Activated CD8-positive, alpha-beta memory T cell treated with anti-CD3 and anti-CD28 coated beads, Interleukin-2, amount 50 U/mL, for 1 hour (primary cell): ENCODE results near the gene ARHGAP6.
"Not testable (repeated sequence)": the region's sequence is repeated elsewhere in the genome, so short reads cannot be mapped to it uniquely, and the experiment has no call there.

ENCODE experiments used
- DNase-seq: peaks from one replicate; pipeline ENCODE4 v3.0.0-alpha.2; 2020; ENCODE audit errors: extremely low read depth

ARHGAP6 gene

DNA sequence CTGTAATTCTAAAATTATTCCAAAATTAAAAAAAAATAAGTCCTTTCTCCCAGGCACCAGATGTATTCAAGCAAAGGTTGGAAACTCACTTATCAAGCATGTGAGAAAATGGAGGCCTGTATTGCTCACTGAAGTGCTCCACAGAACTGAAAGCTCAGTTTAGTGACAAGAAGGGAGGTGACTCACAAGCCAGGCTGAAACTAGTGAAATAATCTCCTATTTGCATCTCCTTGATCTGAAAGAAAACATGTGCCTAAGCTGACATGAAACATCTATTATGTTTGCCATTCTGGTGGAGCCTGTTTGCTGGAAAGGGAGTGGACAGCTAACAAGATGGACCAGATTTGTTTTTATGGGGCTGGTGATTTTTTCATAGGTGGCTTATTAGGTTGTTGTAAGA, 426.5 kb downstream of the ARHGAP6 start:
- no peak for DNase-seq

GRCh38 chrX:11235377-11235776, 430.3 kb downstream of the ARHGAP6 start:
- not testable (repeated sequence) for DNase-seq

- no peak for DNase-seq
Observed at GRCh38 chrX:11215191-11215921, 450.4 kb downstream of the ARHGAP6 start.

- DNase-seq: no peak
Observed at GRCh38 chrX:11214346-11215190, 451.2 kb downstream of the ARHGAP6 start.

DNA sequence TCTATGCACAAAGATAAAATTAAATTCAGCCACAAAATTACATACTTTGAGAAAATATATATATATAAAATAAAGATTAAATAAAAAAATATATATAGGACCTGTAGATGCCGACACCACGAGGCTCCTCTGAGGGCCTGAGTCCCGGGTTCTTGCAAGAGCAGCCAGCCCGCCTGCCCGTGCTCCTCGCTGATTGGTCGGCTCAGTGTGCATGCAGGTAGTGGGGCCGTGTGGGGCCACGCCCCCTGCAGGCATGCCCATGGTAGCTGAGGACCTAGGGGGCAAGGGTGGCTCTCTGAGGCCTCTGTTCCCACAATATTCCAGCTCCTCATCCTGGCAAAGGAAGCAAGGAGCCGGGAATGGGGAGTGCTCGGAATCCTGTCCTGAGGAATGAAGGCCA, 453.0 kb downstream of the ARHGAP6 start:
- DNase-seq: no peak

GRCh38 chrX:11210415-11210801, 455.3 kb downstream of the ARHGAP6 start:
- no peak for DNase-seq

GRCh38 chrX:11209798-11210414, 455.8 kb downstream of the ARHGAP6 start:
- no peak for DNase-seq

- no peak for DNase-seq
Observed at GRCh38 chrX:11206716-11207115, 459.0 kb downstream of the ARHGAP6 start.

- DNase-seq: no peak
Observed at GRCh38 chrX:11205796-11206195, 459.9 kb downstream of the ARHGAP6 start.

- DNase-seq: no peak
Observed at GRCh38 chrX:11197671-11198070, 468.0 kb downstream of the ARHGAP6 start.

GRCh38 chrX:11196476-11196875, 469.2 kb downstream of the ARHGAP6 start:
- DNase-seq: no peak

- no peak for DNase-seq
Observed at GRCh38 chrX:11193035-11193469, 472.7 kb downstream of the ARHGAP6 start.

- no peak for DNase-seq
Observed at GRCh38 chrX:11190745-11191510, 474.8 kb downstream of the ARHGAP6 start.

DNA sequence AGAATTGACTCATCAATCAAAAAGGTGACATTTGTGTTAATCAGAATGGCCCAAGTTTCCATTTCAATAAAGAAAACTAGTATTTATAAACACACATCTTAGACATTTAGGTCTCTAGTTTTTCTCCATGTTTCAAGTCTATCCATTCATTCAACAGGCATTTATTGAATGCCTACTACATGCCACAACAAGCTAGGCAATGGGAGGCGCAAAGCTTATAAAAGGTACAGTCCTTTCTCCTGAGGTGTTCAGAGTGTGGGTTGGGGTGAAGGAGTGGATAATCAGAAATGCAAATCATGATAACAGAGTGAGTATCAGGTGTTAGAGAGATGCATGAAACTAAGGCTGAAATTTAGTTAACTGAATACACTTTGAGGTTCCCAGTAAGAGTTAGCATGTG, 476.6 kb downstream of the ARHGAP6 start:
- no peak for DNase-seq

- no peak for DNase-seq
Observed at GRCh38 chrX:11188664-11189063, 477.1 kb downstream of the ARHGAP6 start.

DNA sequence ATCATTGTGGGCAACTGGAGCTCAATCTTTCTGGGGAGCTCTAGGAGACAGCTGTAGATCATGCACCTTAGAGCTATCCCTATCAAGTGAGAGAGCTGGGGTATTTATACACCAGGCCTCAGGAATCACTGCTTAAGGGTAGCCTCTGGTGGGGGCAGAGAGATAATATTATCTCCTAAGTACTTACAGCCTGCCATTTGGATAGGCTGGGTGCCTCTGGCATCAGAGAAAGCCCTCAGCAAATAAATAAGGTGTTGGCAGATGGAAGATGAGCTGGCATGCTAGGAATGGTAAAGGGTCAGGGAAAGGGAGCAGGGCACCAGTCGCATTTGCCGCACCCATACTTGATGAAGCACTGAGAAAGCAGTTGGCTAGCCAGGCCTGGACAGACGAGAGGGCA, 478.7 kb downstream of the ARHGAP6 start:
- DNase-seq: no peak

- DNase-seq: no peak
Observed at GRCh38 chrX:11185861-11186260, 479.9 kb downstream of the ARHGAP6 start.

GRCh38 chrX:11180571-11180970, 485.1 kb downstream of the ARHGAP6 start:
- no peak for DNase-seq

- DNase-seq: no peak
Observed at GRCh38 chrX:11172415-11172814, 493.3 kb downstream of the ARHGAP6 start.

DNA sequence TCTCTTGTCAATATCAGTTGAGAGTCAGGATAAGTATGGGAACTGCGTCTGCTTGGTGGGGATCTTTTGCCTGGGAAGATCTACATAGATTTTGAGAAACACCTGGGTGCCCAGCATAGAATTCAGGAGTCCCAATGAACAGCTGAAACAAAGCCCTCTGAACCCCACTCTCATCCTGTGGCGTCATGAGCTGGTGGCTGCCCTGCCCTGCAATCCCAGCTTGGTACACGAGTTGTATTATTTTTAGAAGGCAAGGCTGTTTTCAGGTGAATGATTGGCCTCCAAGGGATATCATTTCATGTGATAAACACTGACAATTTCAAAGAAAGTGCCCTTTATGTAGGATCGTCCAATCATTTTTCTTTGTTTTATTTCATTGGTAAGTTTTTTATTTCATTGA, 493.8 kb downstream of the ARHGAP6 start:
- no peak for DNase-seq

DNA sequence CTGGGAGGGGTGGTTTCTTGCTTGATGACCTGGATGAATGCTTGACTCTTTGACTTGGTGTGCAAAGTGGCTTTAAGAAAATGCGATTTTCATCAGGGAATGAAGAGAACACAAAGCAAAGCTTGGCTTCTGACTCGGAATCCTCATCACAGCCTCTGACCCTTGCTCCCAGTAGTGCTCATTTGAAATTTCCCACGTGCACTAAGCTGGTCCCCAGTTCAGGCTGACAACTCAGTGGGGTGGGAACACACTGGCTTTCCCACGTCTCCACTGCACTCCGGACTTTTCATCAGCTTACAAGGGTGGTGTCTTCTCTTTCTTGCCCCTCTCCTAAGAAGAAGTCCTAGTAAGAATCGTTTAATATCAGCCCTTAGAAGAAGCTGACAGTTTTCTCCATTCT, 501.3 kb downstream of the ARHGAP6 start:
- DNase-seq: no peak

GRCh38 chrX:11159149-11159548, 506.6 kb downstream of the ARHGAP6 start:
- no peak for DNase-seq
